Neuronal stem cell (in vitro differentiated cells): ENCODE measurements around the gene BCL11B.

Source experiments
- DNase-seq: peaks from one replicate; pipeline ENCODE4 v3.0.0-alpha.2; 2013; ENCODE audit warnings: low spot score
- H2AFZ ChIP-seq: one replicate; pipeline ENCODE4 v1.6.1; 2013; ENCODE audit warnings: mild to moderate bottlenecking, low read length, inconsistent platforms
- H2AK5ac ChIP-seq: 2 replicates; pipeline ENCODE4 v1.6.1; 2013; ENCODE audit warnings: low read depth, mild to moderate bottlenecking, inconsistent platforms, low read length, moderate library complexity, mixed read lengths
- H2BK120ac ChIP-seq: 2 replicates; pipeline ENCODE4 v1.6.1; 2013; ENCODE audit warnings: low read depth, mild to moderate bottlenecking, inconsistent platforms, low read length, moderate library complexity, mixed read lengths
- H2BK12ac ChIP-seq: one replicate; pipeline ENCODE4 v1.6.1; 2013; ENCODE audit warnings: low read length, inconsistent platforms
- H2BK15ac ChIP-seq: 2 replicates; pipeline ENCODE4 v1.6.1; 2013; ENCODE audit warnings: mild to moderate bottlenecking, low read length, inconsistent platforms, mixed read lengths
- H2BK5ac ChIP-seq: one replicate; pipeline ENCODE4 v1.6.1; 2013; ENCODE audit warnings: inconsistent platforms, mild to moderate bottlenecking, low read length, moderate library complexity
- H3K14ac ChIP-seq: one replicate; pipeline ENCODE4 v1.6.1; 2013; ENCODE audit warnings: low read length, inconsistent platforms
- H3K18ac ChIP-seq: 2 replicates; pipeline ENCODE4 v1.6.1; 2013; ENCODE audit warnings: low read length, inconsistent platforms
- H3K23ac ChIP-seq: 2 replicates; pipeline ENCODE4 v1.6.1; 2013; ENCODE audit warnings: low read depth, mild to moderate bottlenecking, mixed read lengths, low read length, inconsistent platforms; ENCODE audit not compliant: poor library complexity
- H3K27ac ChIP-seq: replicated peaks from 3 replicates; pipeline ENCODE4 v1.5.1; 2013; ENCODE audit warnings: low read length, inconsistent platforms
- H3K27me3 ChIP-seq, 3 experiments: 2 replicates each; pipeline ENCODE4 v1.6.1; 2013; ENCODE audit warnings: low read length in 3 of 3, mild to moderate bottlenecking in 2 of 3, inconsistent platforms in 1 of 3, low read depth in 1 of 3, mixed read lengths in 1 of 3, moderate library complexity in 1 of 3; ENCODE audit not compliant: control insufficient read depth in 3 of 3, insufficient read depth in 3 of 3
- H3K36me3 ChIP-seq, 2 donors: replicated peaks in 1 of 2; 2 replicates each; pipeline ENCODE4 v1.6.1; 2013; ENCODE audit warnings: low read length in 2 of 2; ENCODE audit not compliant: control insufficient read depth in 2 of 2, insufficient read depth in 2 of 2
- H3K4ac ChIP-seq: 2 replicates; pipeline ENCODE4 v1.6.1; 2013; ENCODE audit warnings: inconsistent platforms, mild to moderate bottlenecking, low read length, moderate library complexity
- H3K4me1 ChIP-seq, 2 donors: 1 replicate in 1 of 2; 2 replicates in 1 of 2; pipeline ENCODE4 v1.6.1; 2013; ENCODE audit warnings: low read length in 2 of 2, low read depth in 1 of 2; ENCODE audit not compliant: control insufficient read depth in 2 of 2, insufficient read depth in 1 of 2
- H3K4me2 ChIP-seq: one replicate; pipeline ENCODE4 v1.6.1; 2013; ENCODE audit warnings: mild to moderate bottlenecking, low read length, inconsistent platforms; ENCODE audit not compliant: insufficient read depth, poor library complexity, severe bottlenecking
- H3K4me3 ChIP-seq, 2 donors: 2 replicates each; pipeline ENCODE4 v1.5.1; 2013; ENCODE audit warnings: low read length in 2 of 2, mild to moderate bottlenecking in 2 of 2, inconsistent platforms in 1 of 2, moderate library complexity in 1 of 2
- H3K79me1 ChIP-seq: one replicate; pipeline ENCODE4 v1.6.1; 2013; ENCODE audit warnings: low read depth, mild to moderate bottlenecking, inconsistent platforms, low read length, moderate library complexity
- H3K9ac ChIP-seq: one replicate; pipeline ENCODE4 v1.6.1; 2013; ENCODE audit warnings: mild to moderate bottlenecking, low read depth, low read length, inconsistent platforms; ENCODE audit not compliant: poor library complexity
- H3K9me3 ChIP-seq, 2 donors: replicated peaks in 1 of 2; 2 replicates each; pipeline versions ENCODE3 to v1.6.1; 2013; ENCODE audit warnings: low read length in 2 of 2, mild to moderate bottlenecking in 2 of 2, inconsistent platforms in 1 of 2, low read depth in 1 of 2, mixed read lengths in 1 of 2, moderate library complexity in 1 of 2; ENCODE audit not compliant: control insufficient read depth in 2 of 2, insufficient read depth in 1 of 2
- H4K8ac ChIP-seq: one replicate; pipeline ENCODE4 v1.6.1; 2013; ENCODE audit warnings: low read depth, mild to moderate bottlenecking, inconsistent platforms, low read length, moderate library complexity
- H4K91ac ChIP-seq: one replicate; pipeline ENCODE4 v1.6.1; 2013; ENCODE audit warnings: low read length, low read depth, mild to moderate bottlenecking, inconsistent platforms; ENCODE audit not compliant: poor library complexity
- WGBS, 2 donors: extraction: QIAGEN DNeasy Blood & Tissue Kit; methylation state at CpG; one replicate each; pipeline ENCODE4 v1.1.7; 2013; ENCODE audit warnings: missing lambda C conversion rate in 2 of 2, mixed read lengths in 1 of 2; ENCODE audit not compliant: insufficient read length in 2 of 2, insufficient replicate concordance in 1 of 2; ENCODE audit errors: extremely low coverage in 2 of 2; 5-methylcytosine and 5-hydroxymethylcytosine counted together

The BCL11B gene

DNA sequence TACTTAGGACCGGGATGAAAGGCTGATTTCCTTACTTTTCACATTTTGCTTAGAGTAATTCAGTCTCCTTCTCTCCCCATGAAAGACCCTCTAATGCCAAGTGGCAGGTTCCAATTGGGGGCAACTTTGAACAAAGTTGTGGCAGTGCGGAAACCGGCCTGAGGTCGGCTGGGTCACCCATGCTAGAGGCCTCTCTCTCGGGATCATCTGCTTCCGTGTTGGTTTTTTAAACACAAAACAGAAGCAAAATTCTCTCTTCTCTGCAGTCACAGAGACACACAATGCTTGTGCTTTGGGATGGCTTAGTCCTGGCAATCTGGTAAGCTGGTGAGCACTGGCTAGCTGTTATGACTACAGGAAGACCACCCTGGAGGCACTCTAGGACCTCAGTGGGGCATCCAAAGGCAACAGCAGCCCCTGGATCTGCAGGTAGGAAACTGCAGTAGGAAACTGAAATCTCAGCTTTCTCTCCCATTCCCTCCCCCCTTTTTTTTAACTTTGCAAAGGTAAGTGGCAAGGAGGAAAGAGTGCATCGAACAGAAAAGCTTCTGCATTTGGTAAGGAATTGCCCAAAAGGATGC, 102.1 kb downstream of the BCL11B start:
- no CpG with 5 or more reads among the region's 7 CpGs for WGBS, 2 donors
- H2BK5ac ChIP-seq, result no peak overlapping the region
- peaks cover 0 to 4% of the 10 kb centered on the region in 2 donors for H3K9me3 ChIP-seq
- no peaks in the 10 kb centered on the region for H3K36me3 ChIP-seq
- H4K91ac ChIP-seq, result no peak overlapping the region
- no peak overlapping the region for H3K4ac ChIP-seq
- H3K14ac ChIP-seq, result no peak overlapping the region
- no peak overlapping the region for H2AK5ac ChIP-seq
- H2BK15ac ChIP-seq, result no peak overlapping the region
- H3K18ac ChIP-seq, result no peak overlapping the region
- H2BK120ac ChIP-seq, result no peak overlapping the region
- H3K4me3 ChIP-seq, result no peak overlapping the region
- H2AFZ ChIP-seq, result no peak overlapping the region
- peaks cover 0 to 14% (median 0%) of the 10 kb centered on the region in 3 experiments for H3K27me3 ChIP-seq
- H2BK12ac ChIP-seq, result no peak overlapping the region
- peaks cover 3% of the 10 kb centered on the region for H3K79me1 ChIP-seq
- no peak for DNase-seq
- no peaks in the 10 kb centered on the region for H3K4me1 ChIP-seq
- H4K8ac ChIP-seq, result no peak overlapping the region
- H3K4me2 ChIP-seq, result no peak overlapping the region
- no peak overlapping the region for H3K9ac ChIP-seq
- H3K23ac ChIP-seq, result no peak overlapping the region
- H3K27ac ChIP-seq, result no peak overlapping the region

DNA sequence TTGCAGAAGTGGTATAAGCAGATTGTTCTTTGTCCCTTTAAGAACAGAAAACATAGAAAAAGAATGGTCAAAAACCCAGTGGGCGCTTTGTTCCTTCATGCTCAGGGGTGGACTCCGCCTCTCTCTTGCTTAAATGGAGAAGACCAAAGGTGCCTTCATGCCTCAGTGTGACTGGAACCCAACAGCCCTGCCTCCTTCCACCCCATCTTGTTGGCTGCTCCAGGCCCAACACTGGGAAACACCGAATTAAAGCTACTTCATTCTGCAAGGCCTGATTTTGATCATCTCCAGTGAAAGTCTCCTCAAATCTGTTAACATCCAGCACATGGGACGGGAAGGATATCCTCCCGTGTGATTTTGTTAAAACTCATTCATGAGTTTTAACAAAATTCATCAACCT, 103.7 kb downstream of the BCL11B start:
- no peak overlapping the region for H2BK5ac ChIP-seq
- H2BK120ac ChIP-seq, result no peak overlapping the region
- no peak overlapping the region for H2AFZ ChIP-seq
- no peaks in the 10 kb centered on the region for H3K36me3 ChIP-seq
- H3K14ac ChIP-seq, result no peak overlapping the region
- H3K4me1 ChIP-seq, result no peaks in the 10 kb centered on the region
- H2BK12ac ChIP-seq, result no peak overlapping the region
- H4K91ac ChIP-seq, result no peak overlapping the region
- H3K79me1 ChIP-seq, result no peaks in the 10 kb centered on the region
- H3K27ac ChIP-seq, result no peak overlapping the region
- no peak for DNase-seq
- no peak overlapping the region for H2BK15ac ChIP-seq
- no peak overlapping the region for H4K8ac ChIP-seq
- WGBS, 2 donors, result no CpG with 5 or more reads among the region's 5 CpGs
- no peak overlapping the region for H3K4me3 ChIP-seq
- H3K4me2 ChIP-seq, result no peak overlapping the region
- no peak overlapping the region for H3K9ac ChIP-seq
- no peak overlapping the region for H3K4ac ChIP-seq
- H2AK5ac ChIP-seq, result no peak overlapping the region
- peaks cover 0 to 14% (median 0%) of the 10 kb centered on the region in 3 experiments for H3K27me3 ChIP-seq
- H3K23ac ChIP-seq, result no peak overlapping the region
- no peak overlapping the region for H3K18ac ChIP-seq
- H3K9me3 ChIP-seq, result no peaks in the 10 kb centered on the region

DNA sequence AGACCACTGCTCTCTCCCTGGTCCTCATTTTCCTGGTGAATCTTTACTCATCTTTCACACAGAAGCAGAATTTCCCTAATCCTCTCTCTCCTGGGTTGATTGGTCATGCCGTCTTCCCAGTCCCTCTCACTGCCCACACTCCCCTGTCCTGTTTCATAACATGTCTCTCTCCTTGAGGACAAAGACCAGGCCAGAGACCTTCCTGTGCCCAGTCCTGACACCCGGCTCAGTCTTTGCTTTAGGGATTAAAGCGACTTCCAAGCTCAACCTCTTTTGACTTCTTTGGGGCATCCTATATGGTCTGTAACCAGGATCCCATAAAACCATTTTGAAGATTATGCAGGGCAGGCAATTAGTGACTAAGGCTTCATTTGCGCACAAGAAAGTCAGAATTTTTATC, 105.5 kb downstream of the BCL11B start:
- no peak overlapping the region for H2BK120ac ChIP-seq
- H3K4me1 ChIP-seq, result no peaks in the 10 kb centered on the region
- no CpG with 5 or more reads among the region's 4 CpGs for WGBS, 2 donors

DNA sequence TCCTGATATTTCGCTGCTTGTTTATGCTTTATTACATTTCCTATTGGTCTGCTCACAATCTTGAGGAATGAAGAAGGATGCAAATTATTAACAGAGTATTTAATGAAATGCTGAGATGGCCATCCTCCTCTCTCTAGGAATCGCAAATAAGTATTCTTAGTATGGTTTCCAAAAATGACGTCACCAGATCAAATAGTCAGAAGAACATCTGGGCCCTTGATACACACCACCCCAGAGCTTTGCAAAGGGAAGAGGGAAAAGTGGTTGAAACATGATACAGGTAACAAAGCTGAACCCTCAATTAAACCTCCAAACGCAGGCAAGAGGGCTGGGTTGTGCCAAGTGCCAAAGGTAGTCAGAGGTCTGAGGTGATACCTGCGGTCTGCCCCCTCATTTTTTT, 107.3 kb downstream of the BCL11B start:
- Histone ChIP-seq H4K91ac (no peak overlapping the region), H3K9ac (no peak overlapping the region), H3K4me3 (no peak overlapping the region), H3K14ac (no peak overlapping the region), H3K4me1 (no peaks in the 10 kb centered on the region), H3K23ac (no peak overlapping the region), H2AFZ (no peak overlapping the region), H3K27me3 (peaks cover 0 to 3% (median 0%) of the 10 kb centered on the region in 3 experiments), H3K4ac (no peak overlapping the region), H3K4me2 (no peak overlapping the region), H2BK5ac (no peak overlapping the region), H2AK5ac (no peak overlapping the region), H2BK120ac (no peak overlapping the region), H3K36me3 (no peaks in the 10 kb centered on the region), H3K79me1 (no peaks in the 10 kb centered on the region), H2BK12ac (no peak overlapping the region), H3K18ac (no peak overlapping the region), H2BK15ac (no peak overlapping the region), H3K9me3 (peaks cover 0 to 1% of the 10 kb centered on the region in 2 donors), H3K27ac (no peak overlapping the region), H4K8ac (no peak overlapping the region)
- DNase-seq, result no peak
- no CpG with 5 or more reads among the region's 5 CpGs for WGBS, 2 donors

More for the DNA sequence above, 105.5 kb downstream of the BCL11B start:
- H3K4me3 ChIP-seq, result no peak overlapping the region
- no peak overlapping the region for H4K8ac ChIP-seq
- H2BK15ac ChIP-seq, result no peak overlapping the region
- H2BK5ac ChIP-seq, result no peak overlapping the region
- no peak overlapping the region for H3K23ac ChIP-seq
- no peak overlapping the region for H3K18ac ChIP-seq
- no peak overlapping the region for H2BK12ac ChIP-seq
- H3K36me3 ChIP-seq, result no peaks in the 10 kb centered on the region
- no peak overlapping the region for H2AFZ ChIP-seq
- no peak for DNase-seq
- no peak overlapping the region for H3K4me2 ChIP-seq
- H4K91ac ChIP-seq, result no peak overlapping the region
- no peaks in the 10 kb centered on the region for H3K79me1 ChIP-seq
- H3K4ac ChIP-seq, result no peak overlapping the region
- H2AK5ac ChIP-seq, result no peak overlapping the region
- peaks cover 0 to under 1% of the 10 kb centered on the region in 2 donors for H3K9me3 ChIP-seq
- no peak overlapping the region for H3K14ac ChIP-seq
- no peak overlapping the region for H3K27ac ChIP-seq
- H3K27me3 ChIP-seq, result peaks cover 0 to 14% (median 0%) of the 10 kb centered on the region in 3 experiments
- no peak overlapping the region for H3K9ac ChIP-seq
